ENCODE data around the gene KRT9.
"Not testable (repeated sequence)": the region's sequence is repeated elsewhere in the genome, so short reads cannot be mapped to it uniquely, and the experiment has no call there.

DNA sequence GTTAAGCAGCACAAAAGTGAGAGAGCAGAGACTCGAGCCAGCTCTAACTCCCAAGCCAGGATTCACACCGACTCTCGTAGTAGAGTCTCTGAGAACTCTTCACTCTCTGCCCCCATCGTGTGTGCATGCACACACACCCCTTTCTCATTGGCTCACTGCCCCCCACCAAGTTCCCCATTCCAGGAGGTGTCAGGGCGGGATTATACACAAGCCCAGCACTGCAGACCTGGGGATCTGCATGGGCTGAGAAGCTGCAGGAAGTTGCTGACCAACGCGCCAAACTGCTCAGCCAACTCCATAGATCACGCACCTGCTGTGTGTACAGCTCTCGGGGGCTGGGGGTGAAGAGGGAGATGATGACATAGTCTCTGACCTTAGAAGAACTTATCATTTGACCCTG, 42.9 kb upstream of the KRT9 start:
- TF ChIP-seq, protein P1, sequence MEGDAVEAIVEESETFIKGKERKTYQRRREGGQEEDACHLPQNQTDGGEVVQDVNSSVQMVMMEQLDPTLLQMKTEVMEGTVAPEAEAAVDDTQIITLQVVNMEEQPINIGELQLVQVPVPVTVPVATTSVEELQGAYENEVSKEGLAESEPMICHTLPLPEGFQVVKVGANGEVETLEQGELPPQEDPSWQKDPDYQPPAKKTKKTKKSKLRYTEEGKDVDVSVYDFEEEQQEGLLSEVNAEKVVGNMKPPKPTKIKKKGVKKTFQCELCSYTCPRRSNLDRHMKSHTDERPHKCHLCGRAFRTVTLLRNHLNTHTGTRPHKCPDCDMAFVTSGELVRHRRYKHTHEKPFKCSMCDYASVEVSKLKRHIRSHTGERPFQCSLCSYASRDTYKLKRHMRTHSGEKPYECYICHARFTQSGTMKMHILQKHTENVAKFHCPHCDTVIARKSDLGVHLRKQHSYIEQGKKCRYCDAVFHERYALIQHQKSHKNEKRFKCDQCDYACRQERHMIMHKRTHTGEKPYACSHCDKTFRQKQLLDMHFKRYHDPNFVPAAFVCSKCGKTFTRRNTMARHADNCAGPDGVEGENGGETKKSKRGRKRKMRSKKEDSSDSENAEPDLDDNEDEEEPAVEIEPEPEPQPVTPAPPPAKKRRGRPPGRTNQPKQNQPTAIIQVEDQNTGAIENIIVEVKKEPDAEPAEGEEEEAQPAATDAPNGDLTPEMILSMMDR (conservative IDR thresholded peaks at IDR 0.05; ENCODE audit: low read depth, low read length), result not testable (repeated sequence)
- not testable (repeated sequence) for TF ChIP-seq EZH2 (IDR thresholded peaks at IDR 0.05; ENCODE audit: borderline replicate concordance, low read depth, low read length, poor library complexity, severe bottlenecking)
